Tibial nerve (tissue), 4 donors: ENCODE results near the gene MTCL3.

Experiments used
- DNase-seq, 2 donors: peaks; one replicate each; pipeline ENCODE4 v3.0.0-alpha.2; 2019; ENCODE audit warnings: low spot score in 2 of 2
- H3K27ac ChIP-seq, 4 donors: fragments of 200-600 bp; sonication (generic) in 3 of 4; one replicate each; pipeline ENCODE4 v1.5.1; 2017 to 2019; ENCODE audit warnings: mild to moderate bottlenecking in 1 of 4
- H3K27me3 ChIP-seq, 2 donors: fragments of 200-600 bp; sonication (generic) in 1 of 2; one replicate each; pipeline versions ENCODE4 v1.5.1 to v1.6.0; 2017 to 2019
- H3K36me3 ChIP-seq, 3 donors: fragments of 200-600 bp; sonication (generic); one replicate each; pipeline ENCODE4 v1.5.1; 2018 to 2019
- H3K4me1 ChIP-seq, 4 donors: fragments of 200-600 bp; sonication (generic) in 3 of 4; one replicate each; pipeline ENCODE4 v1.5.1; 2017 to 2019
- H3K4me3 ChIP-seq, 4 donors: fragments of 200-600 bp; sonication (generic) in 3 of 4; one replicate each; pipeline ENCODE4 v1.5.1; 2017 to 2019; ENCODE audit warnings: mild to moderate bottlenecking in 1 of 4, moderate library complexity in 1 of 4
- H3K9me3 ChIP-seq, 4 donors: fragments of 200-600 bp; sonication (generic) in 3 of 4; one replicate each; pipeline ENCODE4 v1.5.1; 2017 to 2019
- CTCF ChIP-seq, 5 experiments: fragments of 200-600 bp in 3 of 5; fragments of 450-650 bp in 2 of 5; sonication (generic) in 3 of 5; IDR thresholded peaks; one replicate each; pipeline ENCODE4 v1.5.1; 2016 to 2019; ENCODE audit warnings: antibody characterized with exemption in 5 of 5, mild to moderate bottlenecking in 3 of 5, moderate library complexity in 2 of 5
- EP300 ChIP-seq, 2 donors: sonication (generic); formaldehyde crosslinking; IDR thresholded peaks; one replicate each; pipeline ENCODE4 v1.6.1; 2017; ENCODE audit warnings: antibody characterized with exemption in 2 of 2, mild to moderate bottlenecking in 1 of 2
- POLR2A ChIP-seq, 2 donors: fragments of 450-650 bp; IDR thresholded peaks; one replicate each; pipeline ENCODE4 v1.6.1; 2017; ENCODE audit warnings: antibody characterized with exemption in 2 of 2, mild to moderate bottlenecking in 2 of 2, moderate library complexity in 2 of 2
- WGBS, 2 donors: methylation state at CpG; one replicate each; pipeline ENCODE4 v1.1.5; 2018; 5-methylcytosine and 5-hydroxymethylcytosine counted together

The MTCL3 gene

GRCh38 chr6:127464881-127465459, 54.2 kb downstream of the MTCL3 start:
- 38 to 40% methylated on average over 3 of the region's 3 CpGs for WGBS, 2 donors
- no peaks in the 10 kb centered on the region for H3K9me3 ChIP-seq
- H3K4me3 ChIP-seq: no peak overlapping the region
- TF ChIP-seq EP300 (IDR thresholded peaks at IDR 0.05) (no peak), CTCF (IDR thresholded peaks at IDR 0.05) (peak; percentile 60 to 76 (median 68))
- H3K27ac ChIP-seq: peak overlapping the region in 1 of 4 donors; percentile 68
- peak; percentile 33 to 61 for DNase-seq
- H3K36me3 ChIP-seq: no peaks in the 10 kb centered on the region
- H3K27me3 ChIP-seq: no peaks in the 10 kb centered on the region
- peaks cover 0 to 28% (median 0%) of the 10 kb centered on the region in 4 donors for H3K4me1 ChIP-seq

DNA sequence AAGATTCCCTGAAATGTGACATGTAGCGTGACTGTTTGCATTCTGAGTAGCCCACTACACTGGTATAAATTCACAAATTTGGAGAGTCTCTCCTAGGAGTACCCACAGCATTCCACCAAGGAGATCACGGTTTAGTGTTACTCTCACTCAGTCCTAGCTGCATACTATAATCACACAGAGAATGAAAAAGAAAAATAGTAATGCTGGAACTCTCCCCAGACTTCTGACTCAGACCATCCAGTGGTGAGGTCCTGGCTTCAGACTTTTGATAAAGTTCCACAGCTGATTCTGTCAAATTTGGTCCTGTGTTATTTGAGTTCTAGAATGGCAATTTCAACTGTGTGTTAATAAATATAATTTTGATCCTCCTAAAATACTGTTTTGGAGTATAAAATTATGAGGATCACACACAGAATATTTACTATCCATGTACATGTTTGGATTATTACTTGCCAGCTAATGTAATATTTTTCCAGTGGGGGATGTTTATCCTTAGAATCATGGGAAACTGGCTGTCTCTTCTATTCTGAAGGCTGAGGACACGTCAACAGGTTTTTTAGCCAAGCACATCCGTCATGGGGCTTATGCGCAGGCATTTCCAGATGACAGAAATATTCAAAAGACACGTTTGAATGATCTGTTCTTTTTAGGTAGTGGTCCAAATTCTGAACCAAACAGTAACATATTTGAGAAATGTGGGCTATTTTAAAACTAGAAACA, 54.8 kb downstream of the MTCL3 start:
- H3K27me3 ChIP-seq: no peaks in the 10 kb centered on the region
- 31 to 46% methylated on average over 6 of the region's 6 CpGs for WGBS, 2 donors
- H3K4me3 ChIP-seq: no peak overlapping the region
- peaks cover 0 to 35% (median 0%) of the 10 kb centered on the region in 4 donors for H3K4me1 ChIP-seq
- H3K9me3 ChIP-seq: no peaks in the 10 kb centered on the region
- TF ChIP-seq EP300 (IDR thresholded peaks at IDR 0.05) (peak in 1 of 2 donors; percentile 28), CTCF (IDR thresholded peaks at IDR 0.05) (no peak), POLR2A (IDR thresholded peaks at IDR 0.05) (no peak)
- peak in 1 of 2 donors; percentile 20 for DNase-seq
- peak overlapping the region in 2 of 4 donors; percentile 61 to 68 for H3K27ac ChIP-seq
- H3K36me3 ChIP-seq: no peaks in the 10 kb centered on the region

DNA sequence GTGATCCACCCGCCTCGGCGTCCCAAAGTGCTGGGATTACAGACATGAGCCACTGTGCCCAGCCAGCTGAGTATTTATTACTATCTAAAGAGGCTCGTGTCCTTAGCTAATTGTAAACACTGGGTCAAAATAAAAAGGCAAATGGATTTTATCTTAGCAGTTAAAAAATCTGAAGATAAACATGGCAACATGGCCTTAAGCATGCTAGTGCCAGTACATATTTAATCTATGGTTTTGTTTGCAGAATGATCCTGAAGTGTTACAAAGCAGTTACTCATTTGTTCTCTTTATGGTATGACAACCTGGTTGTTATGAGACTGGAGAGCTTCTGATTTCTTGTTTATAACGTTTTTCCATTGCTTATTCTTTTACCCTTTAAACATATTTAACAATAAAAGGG, 56.1 kb downstream of the MTCL3 start:
- H3K9me3 ChIP-seq: no peaks in the 10 kb centered on the region
- H3K4me1 ChIP-seq: peaks cover 0 to 42% (median 5%) of the 10 kb centered on the region in 4 donors
- H3K4me3 ChIP-seq: no peak overlapping the region
- TF ChIP-seq EP300 (IDR thresholded peaks at IDR 0.05): no peak
- TF ChIP-seq CTCF (IDR thresholded peaks at IDR 0.05): no peak
- TF ChIP-seq POLR2A (IDR thresholded peaks at IDR 0.05): no peak
- H3K27ac ChIP-seq: peak overlapping the region in 3 of 4 donors; percentile 50 to 68 (median 61)
- no peaks in the 10 kb centered on the region for H3K27me3 ChIP-seq
- no peaks in the 10 kb centered on the region for H3K36me3 ChIP-seq
- 72 to 74% methylated on average over 5 of the region's 5 CpGs for WGBS, 2 donors
- DNase-seq: no peak

- H3K4me3 ChIP-seq: no peak overlapping the region
- H3K27me3 ChIP-seq: no peaks in the 10 kb centered on the region
- peaks cover 0 to 49% (median 8%) of the 10 kb centered on the region in 4 donors for H3K4me1 ChIP-seq
- no peaks in the 10 kb centered on the region for H3K9me3 ChIP-seq
- no peak for DNase-seq
- WGBS, 2 donors: 79 to 82% methylated on average over 2 of the region's 2 CpGs
- peak overlapping the region in 1 of 4 donors; percentile 50 for H3K27ac ChIP-seq
- no peak for TF ChIP-seq CTCF (IDR thresholded peaks at IDR 0.05)
- TF ChIP-seq POLR2A (IDR thresholded peaks at IDR 0.05): no peak
- no peak for TF ChIP-seq EP300 (IDR thresholded peaks at IDR 0.05)
- no peaks in the 10 kb centered on the region for H3K36me3 ChIP-seq
Observed at GRCh38 chr6:127462376-127462775, 56.8 kb downstream of the MTCL3 start.

- H3K27me3 ChIP-seq: no peaks in the 10 kb centered on the region
- H3K27ac ChIP-seq: peak overlapping the region in 2 of 4 donors; percentile 84 to 85
- no peak for TF ChIP-seq CTCF (IDR thresholded peaks at IDR 0.05)
- no peak for TF ChIP-seq POLR2A (IDR thresholded peaks at IDR 0.05)
- TF ChIP-seq EP300 (IDR thresholded peaks at IDR 0.05): no peak
- no peaks in the 10 kb centered on the region for H3K36me3 ChIP-seq
- no peak overlapping the region for H3K4me3 ChIP-seq
- H3K4me1 ChIP-seq: peaks cover 0 to 63% (median 14%) of the 10 kb centered on the region in 4 donors
- DNase-seq: no peak
- no peaks in the 10 kb centered on the region for H3K9me3 ChIP-seq
- WGBS, 2 donors: 78 to 80% methylated on average over 1 of the region's 1 CpG
Observed at GRCh38 chr6:127460465-127460864, 58.7 kb downstream of the MTCL3 start.
